GM21526 (cell line): ENCODE data around the gene NRDC.

ENCODE experiments used
- ATAC-seq: cut with Tn5 transposase; IDR thresholded peaks from one replicate; pipeline ENCODE4 v1.9.1; 2021; ENCODE audit warnings: moderate library complexity; ENCODE audit not compliant: unreplicated experiment, low FRiP score

NRDC gene

DNA sequence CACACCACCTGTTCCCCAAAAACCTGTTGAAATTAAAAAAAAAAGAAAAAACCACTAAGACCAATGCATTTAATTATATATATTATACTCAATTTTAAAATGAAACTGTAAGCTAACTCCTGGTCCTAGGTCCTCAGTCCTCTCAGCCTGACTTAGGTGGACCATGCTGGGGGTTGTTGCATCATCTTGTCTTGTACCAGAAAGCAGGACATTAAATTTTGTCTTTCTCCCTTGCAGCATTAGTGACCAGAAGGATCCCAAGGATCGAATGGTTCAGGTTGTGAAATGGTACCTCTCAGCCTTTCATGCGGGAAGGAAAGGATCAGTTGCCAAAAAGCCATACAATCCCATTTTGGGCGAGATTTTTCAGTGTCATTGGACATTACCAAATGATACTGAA lies 97.6 kb downstream of the NRDC start:
- ATAC-seq: no peak

DNA sequence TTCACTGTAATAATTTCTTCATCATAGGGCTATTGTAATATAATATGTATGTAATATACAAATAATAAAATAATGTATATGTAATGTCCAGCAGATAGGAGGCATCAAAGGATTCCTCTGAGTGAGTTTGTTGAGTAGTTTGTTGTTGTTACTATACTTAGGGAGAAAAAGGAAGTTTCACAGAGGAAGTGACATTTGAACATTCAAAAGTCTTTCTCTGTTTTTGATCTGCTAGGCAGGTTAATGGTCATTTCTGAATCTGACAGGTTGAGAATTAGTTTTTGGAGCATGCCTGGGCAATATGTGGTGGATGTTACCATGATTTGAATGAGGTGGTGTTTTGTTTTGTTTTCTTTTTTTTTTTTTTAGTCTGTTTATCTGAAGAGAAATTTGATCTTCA lies 102.1 kb downstream of the NRDC start:
- ATAC-seq: peak; percentile 59

DNA sequence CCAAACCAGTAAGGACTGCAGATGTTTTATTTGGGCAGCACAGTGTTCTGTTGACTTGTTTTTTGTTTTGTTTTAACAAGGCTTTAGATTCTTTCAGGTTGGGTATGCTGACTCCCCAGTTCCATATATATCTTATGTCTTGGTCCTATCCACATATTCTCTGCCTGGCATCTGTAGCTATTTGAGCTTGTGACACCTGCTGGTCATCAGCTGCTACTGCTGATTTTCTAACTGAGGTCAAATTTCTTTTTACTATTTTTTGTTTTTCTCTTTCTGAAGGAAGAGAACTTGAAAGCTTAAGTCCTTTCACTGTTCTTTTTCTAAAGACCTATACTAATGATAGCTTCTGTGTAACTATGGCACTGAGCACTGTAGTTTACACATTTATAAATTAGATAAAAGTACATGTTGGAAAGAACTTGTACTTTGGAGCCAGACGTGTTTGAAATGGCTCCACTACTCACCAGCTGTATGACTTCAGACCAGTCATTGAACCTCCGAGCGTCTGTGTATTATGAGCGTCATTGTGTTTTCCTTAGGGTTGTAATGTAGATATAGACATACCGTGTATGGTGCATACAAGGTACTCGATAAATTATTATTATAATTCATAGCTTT lies 109.4 kb downstream of the NRDC start:
- ATAC-seq: no peak

DNA sequence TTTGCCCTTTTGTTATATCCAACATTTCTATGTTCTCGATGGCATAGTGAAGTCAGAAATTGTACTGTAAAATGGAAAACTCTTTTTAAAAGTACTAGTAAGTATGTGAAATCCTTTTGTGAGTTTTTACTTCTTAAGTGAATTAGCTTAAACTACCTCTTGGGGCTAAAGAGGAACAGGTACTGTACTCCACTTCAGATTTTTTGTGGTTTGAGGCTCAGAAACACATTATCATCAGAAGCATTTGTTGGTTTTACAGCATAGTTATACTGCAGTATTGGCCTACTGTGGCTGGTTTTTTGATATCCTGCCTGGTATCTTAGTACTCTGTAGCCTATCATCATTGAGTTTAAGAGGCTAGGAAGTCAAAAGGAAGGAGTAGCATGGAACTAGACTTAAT lies 117.2 kb downstream of the NRDC start:
- no peak for ATAC-seq

DNA sequence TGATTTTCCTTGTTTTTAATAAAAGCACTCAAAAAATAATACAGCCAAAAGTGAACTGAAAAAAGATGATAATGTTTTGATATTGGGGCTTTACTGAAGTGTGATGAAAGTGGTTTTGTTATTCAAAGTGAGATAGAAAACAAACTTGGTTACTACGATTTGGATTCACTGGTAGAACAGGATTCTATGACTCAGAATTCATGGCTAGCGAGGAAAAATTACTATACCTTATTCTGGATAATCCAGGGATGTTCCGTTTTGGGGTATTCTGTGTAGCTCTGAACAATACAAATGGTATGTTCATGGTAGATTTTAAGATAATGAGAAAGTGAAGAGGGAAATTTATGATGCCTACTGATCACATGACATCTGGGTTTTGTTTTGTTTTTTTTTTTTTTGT lies 117.7 kb downstream of the NRDC start:
- no peak for ATAC-seq

DNA sequence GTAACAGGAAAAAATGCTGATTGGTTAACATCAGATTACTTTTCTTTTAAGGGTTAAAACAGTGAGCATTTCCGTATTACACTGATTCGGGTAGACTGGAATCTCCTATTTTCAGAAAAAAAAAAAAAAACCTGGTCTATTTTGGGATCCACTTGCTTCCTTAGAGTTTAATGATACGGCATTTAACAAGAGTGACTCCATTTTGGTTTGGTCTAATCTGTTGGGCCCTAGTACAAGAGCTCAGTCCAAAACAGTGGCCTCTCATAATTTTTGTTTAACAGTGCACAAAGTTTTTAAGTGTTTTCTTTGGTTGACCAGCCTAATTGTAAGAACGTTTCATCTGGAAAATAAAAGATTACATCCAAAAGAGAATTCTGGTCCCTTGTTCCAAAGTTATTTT lies 120.2 kb downstream of the NRDC start:
- ATAC-seq: no peak

DNA sequence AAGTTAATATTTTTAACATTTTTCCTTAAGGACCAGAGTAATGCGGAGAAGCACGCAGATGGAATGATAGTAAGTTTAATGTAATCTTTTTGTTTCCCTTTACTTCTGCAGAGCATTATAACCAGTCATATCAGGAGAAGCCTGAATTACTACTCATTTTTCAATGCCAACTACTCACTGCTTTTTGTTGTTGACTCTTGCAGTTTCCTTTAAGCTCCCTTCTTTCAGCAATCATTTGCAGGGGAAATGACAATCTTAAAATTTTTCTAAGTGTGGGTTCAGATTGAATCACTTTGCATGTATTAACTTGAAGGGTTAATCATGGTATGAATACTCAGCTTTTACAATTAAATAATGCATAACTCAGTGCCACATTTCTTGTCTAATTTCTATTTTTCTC lies 122.2 kb downstream of the NRDC start:
- no peak for ATAC-seq

DNA sequence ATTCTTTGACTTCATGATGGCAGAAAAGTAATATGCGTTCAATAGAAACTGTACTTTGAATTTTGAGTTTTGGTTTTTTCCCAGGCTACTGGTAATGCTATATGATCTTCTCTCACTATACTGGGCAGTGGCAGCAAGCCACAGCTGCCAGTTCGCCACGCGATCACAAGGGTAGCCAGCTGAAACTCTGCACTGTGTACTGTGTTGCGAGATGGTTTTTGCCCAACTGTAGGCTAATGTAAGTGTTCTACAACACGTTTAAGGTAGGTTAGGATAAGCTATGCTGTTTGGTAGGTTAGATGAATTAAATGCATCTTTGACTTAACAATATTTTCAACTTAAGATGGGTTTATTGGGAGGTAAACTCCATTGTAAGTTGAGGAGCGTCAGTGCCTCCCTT lies 123.1 kb downstream of the NRDC start:
- no peak for ATAC-seq

DNA sequence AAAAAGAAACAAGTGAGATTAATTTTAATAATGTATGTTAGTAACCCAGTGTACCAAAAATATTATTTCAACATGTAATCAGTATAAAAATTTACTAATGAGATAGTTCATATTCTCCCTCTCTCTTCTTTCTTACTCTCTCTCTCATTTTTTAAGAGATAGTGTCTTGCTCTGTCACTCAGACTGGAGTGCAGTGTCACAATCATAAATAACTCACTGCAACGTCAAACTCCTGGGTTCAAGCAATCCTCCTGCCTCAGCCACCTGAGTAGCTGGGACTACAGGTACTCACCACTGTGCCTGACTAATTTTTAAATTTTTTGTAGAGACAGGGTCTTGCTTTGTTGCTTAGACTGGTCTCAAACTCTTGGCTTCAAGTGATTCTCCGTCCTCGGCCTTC lies 123.9 kb downstream of the NRDC start:
- no peak for ATAC-seq

DNA sequence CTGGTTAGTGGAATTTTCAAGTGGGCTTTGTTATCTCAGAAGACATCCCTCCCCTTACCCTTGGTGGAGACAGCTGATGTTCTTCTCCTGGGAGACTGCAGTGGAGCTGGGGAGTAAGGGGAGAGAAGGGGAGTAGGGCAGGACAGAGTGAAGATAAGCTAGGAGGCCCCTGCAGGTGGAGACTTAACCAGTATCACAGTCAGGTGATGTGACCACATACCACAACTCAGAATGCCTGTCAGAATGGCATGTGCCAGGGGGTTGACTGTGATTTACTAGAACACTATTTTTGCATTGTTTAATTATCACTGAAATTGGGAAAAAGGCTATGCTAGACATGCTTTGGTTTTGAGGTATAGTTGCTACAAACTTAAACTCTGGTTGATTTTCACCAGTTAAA lies 124.6 kb downstream of the NRDC start:
- no peak for ATAC-seq

DNA sequence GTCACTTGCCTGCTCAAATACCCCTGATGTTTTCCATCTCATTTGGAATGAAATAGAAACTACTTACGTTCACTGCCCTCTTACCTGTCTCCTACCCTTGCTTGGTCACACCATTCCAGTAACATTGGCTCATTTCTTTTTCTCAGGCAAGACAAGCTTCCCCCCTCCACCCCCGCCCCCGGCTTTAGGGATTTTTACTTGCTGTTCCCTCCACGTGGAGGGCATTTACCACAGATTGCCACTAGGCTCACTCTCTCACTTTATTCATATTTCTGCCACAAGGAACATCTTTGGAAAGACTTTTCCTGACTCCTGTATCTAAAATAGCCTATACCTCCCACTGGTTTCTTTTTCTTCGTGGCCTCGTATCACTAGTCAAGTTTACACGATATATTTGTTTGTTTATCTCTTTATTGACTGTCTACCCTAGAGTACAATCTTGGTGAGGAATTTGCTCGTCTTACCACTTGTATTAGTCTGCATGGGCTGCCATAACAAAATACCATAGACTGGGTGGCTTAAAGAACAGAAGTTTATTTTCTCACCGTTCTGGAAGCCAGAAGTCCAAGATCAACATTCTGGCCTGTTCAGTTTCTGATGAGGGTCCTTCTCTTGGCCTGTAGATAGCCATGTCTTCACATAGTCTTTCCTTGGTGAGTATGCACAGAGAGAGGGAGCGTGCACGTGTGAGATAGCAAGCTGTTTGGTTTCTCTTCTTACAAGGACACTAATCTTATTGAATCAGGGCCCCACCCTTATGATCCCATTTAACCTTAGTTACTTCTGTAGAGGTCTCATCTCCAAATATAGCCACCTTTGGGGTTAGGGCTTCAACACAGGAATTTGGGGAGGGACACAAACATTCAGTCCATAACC lies 126.2 kb downstream of the NRDC start:
- no peak for ATAC-seq

DNA sequence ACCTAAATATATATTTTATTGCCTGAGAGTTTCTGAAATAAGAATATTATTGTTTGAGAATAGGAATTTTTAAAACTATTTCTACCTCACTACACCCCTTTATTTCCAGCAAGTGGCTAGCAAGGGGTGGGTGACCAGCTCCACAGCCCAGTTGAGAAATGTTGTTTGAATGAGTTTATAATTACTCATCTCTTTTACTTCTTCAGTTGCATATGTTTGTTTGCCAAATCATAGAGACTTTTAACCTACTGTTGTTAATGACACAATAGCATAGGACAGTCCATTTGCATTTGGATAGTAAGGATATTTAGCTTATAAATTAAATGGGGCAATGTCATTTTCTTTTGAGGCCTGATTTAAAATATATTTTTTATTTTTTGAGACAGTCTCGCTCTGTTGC lies 127.8 kb downstream of the NRDC start:
- no peak for ATAC-seq

DNA sequence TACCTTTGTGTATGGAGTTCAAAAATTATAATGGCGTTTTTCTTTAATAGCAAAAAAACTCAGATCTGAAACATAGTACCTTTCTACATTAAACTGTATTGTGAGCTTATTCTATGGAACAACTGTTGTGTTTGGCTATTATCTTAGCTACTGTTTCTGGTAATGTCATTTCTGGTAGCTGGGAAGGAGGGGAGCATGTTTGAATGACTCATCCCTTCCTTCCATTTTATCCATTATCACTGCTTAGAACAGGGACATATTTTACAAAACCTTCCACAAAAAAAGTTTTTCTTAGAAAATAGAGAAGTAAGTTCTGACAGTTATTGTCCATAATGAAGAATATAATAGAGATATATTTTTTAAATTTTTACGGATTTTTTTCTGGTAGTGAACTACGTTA lies 128.3 kb downstream of the NRDC start:
- no peak for ATAC-seq

DNA sequence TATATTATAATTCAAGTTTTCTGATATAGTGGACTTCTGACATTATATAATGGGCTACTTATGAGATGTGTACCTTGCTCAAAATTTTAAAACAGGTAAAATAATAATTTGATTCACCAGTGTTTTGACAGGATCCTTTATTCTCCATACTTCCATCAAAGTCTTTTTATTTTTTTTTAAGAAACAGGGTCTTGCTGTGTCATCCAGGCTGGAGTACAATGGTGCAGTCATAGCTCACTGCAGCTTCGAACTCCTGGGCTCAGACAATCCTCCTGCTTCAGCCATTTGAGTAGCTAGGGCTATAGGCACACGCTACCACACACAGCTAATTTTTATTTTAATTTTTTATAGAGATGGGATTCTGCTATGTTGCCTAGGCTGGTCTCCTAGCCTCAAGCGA lies 129.4 kb downstream of the NRDC start:
- ATAC-seq: no peak

DNA sequence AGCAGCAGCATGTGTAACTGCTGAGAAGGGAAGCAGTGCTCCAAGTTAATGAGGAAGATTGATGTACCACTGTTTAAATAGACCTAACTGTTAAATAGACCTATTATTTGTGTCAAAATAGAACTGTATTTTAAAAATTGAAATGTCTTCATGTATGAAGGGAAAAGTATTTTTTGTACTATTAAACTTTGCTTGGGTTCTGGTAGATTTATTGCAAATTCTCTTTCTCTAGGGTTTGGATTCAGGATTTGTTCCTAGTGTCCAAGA lies 133.3 kb downstream of the NRDC start:
- no peak for ATAC-seq

DNA sequence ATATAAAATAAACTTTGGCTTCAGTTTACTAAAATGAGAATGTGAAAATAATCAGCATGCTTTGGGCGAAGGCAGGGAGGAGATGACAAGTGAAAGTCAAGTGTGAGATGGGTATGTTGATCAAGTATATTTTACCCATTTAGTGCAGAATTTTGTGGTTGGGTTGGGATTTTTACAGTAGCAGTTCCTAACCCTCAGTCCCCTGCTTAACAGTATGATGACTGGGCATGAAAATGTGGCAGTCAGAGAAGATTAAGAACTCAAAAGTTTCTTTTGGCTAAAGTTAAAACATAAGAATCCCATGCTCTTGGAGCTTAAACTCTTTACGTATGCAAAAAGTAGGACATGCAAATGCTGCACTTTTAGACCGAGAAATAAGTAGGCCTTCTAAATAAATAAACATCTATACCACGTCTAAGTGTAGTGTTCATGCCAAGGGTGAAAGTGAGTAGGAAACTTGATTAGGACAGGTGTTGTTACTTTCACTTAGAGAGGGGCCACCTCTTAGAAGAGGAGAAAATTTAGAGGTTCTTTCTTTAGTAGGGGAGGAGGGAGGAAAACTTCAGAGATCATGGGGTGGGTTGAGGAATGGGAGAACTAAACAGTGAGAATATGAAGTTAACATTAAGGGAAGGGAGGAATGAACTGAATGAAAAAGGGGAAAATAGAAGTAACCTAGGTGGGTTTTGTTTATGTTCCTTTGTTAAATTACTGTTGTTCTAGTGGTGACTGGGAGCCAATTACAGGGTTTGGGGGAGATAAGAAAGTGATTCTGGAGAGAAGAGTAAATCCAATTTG lies 133.8 kb downstream of the NRDC start:
- ATAC-seq: no peak

DNA sequence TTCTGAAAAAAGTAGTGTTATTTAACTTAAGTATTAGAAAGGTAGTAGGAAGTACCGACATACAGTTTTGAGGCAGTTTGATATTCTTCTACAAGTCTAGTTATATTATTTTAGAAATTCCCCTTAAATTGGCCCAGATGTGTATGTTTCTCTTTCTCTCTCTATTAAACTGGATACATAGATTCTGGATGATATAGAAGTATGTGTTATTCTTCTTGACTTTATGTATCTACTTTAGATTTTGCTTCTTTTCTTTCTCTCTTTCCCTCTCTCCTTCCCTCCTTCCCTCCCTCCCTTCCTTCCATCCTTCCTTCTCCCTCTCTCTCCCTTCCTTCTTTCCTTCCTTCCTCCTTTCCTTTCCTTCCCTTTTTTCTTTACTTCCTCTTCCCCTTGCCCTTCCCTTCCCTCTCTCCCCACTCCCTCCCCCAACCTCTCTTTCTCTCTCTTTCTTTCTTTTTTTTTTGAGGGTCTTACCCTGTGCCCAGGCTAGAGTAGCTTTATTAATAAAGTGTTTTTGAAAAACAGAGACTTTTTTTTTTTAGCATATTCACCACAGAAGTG lies 137.3 kb downstream of the NRDC start:
- ATAC-seq: no peak

DNA sequence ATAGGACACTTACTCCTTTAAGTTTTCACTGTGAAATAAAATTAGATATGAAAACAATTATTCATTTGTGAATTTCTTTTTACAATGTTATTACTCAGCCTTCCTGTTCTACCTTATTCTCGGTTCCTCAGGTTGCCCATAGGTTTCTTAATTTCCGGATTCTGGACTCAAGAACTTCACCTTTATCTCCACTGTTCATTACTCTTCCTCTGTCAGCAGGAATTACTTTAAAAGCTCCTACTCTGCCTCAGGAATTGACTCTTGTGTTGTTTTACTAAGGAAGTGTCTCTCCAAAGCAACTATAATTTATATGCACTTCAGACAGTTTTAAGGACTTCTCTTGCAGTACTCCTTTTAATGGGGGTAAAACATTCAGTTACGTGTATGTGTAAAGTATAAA lies 137.9 kb downstream of the NRDC start:
- no peak for ATAC-seq
